HepG2 (cell line): ENCODE data around the gene MTHFD1L. TPM values are rescaled to one million over a fixed set of nuclear protein-coding genes. Genes with fewer than 3 reads are reported as not detected.

Experiments
- E2F5 ChIP-seq: sonication (generic); formaldehyde crosslinking; conservative IDR thresholded peaks from 2 replicates; pipeline ENCODE4 v1.4.0; 2020; ENCODE audit warnings: missing genetic modification reagents
- ELF3 ChIP-seq: IDR thresholded peaks from 2 replicates; pipeline ENCODE4 v1.6.1; 2016; ENCODE audit warnings: missing genetic modification reagents, missing compliant biosample characterization
- ERF ChIP-seq: IDR thresholded peaks from 2 replicates; pipeline ENCODE4 v1.6.1; 2018; ENCODE audit warnings: missing biosample characterization, missing genetic modification reagents
- HDAC1 ChIP-seq: sonication (generic); formaldehyde crosslinking; IDR thresholded peaks from 2 replicates; pipeline ENCODE4 v1.5.1; 2020; ENCODE audit warnings: mild to moderate bottlenecking, missing genetic modification reagents
- JUND ChIP-seq: sonication (generic); formaldehyde crosslinking; IDR thresholded peaks from 2 replicates; pipeline ENCODE4 v1.8.0; 2022; ENCODE audit warnings: mild to moderate bottlenecking, missing genetic modification reagents
- MED1 ChIP-seq: sonication (generic); formaldehyde crosslinking; IDR thresholded peaks from 2 replicates; pipeline ENCODE4 v1.4.0; 2020; ENCODE audit warnings: missing genetic modification reagents
- NFE2L1 ChIP-seq: sonication (generic); formaldehyde crosslinking; IDR thresholded peaks from 2 replicates; pipeline ENCODE4 v1.4.0; 2020; ENCODE audit warnings: missing genetic modification reagents, mild to moderate bottlenecking, borderline replicate concordance
- PRDM10 ChIP-seq: sonication (generic); formaldehyde crosslinking; IDR thresholded peaks from 2 replicates; pipeline ENCODE4 v1.4.0; 2020; ENCODE audit warnings: low read depth, missing genetic modification reagents
- PRPF4 ChIP-seq: fragments of 200-400 bp; formaldehyde crosslinking; IDR thresholded peaks from 2 replicates; pipeline ENCODE4 v1.6.1; 2016; ENCODE audit warnings: low read length, low read depth; ENCODE audit not compliant: poor library complexity, severe bottlenecking
- RBAK ChIP-seq: sonication (generic); formaldehyde crosslinking; IDR thresholded peaks from 2 replicates; pipeline ENCODE4 v1.5.1; 2020; ENCODE audit warnings: mild to moderate bottlenecking, missing genetic modification reagents
- RBM39 ChIP-seq: fragments of 200-400 bp; formaldehyde crosslinking; IDR thresholded peaks from one replicate; pipeline ENCODE4 v1.6.1; 2018; ENCODE audit warnings: antibody characterized with exemption, mild to moderate bottlenecking, low read depth, low read length; ENCODE audit not compliant: poor library complexity, severe bottlenecking
- SALL1 ChIP-seq: sonication (generic); formaldehyde crosslinking; IDR thresholded peaks from 2 replicates; pipeline ENCODE4 v1.8.0; 2022; ENCODE audit warnings: mild to moderate bottlenecking, missing genetic modification reagents
- SOX13 ChIP-seq, 3 experiments: fragments of 450-650 bp in 1 of 3; sonication (generic) in 1 of 3; formaldehyde crosslinking in 1 of 3; IDR thresholded peaks in 2 of 3; conservative IDR thresholded peaks in 1 of 3; 2 replicates each; pipeline versions ENCODE4 v1.5.0 to v1.6.1; 2016 to 2020; ENCODE audit warnings: antibody characterized with exemption in 1 of 3, mild to moderate bottlenecking in 1 of 3, missing compliant biosample characterization in 1 of 3, missing genetic modification reagents in 1 of 3, moderate library complexity in 1 of 3
- TP53 ChIP-seq: sonication (generic); formaldehyde crosslinking; conservative IDR thresholded peaks from 2 replicates; pipeline ENCODE4 v1.4.0; 2020; ENCODE audit warnings: missing genetic modification reagents
- ZIK1 ChIP-seq: sonication (generic); formaldehyde crosslinking; IDR thresholded peaks from 2 replicates; pipeline ENCODE4 v1.5.0; 2020; ENCODE audit warnings: mild to moderate bottlenecking, low read depth, missing genetic modification reagents, borderline replicate concordance
- ZMYM4 ChIP-seq: sonication (generic); formaldehyde crosslinking; IDR thresholded peaks from 2 replicates; pipeline ENCODE4 v1.8.1; 2023; ENCODE audit warnings: mild to moderate bottlenecking, missing genetic modification reagents
- ZNF207 ChIP-seq: fragments of 450-650 bp; IDR thresholded peaks from 2 replicates; pipeline ENCODE4 v1.6.1; 2016; ENCODE audit warnings: antibody characterized with exemption, borderline replicate concordance
- ZNF263 ChIP-seq: sonication (generic); formaldehyde crosslinking; IDR thresholded peaks from 2 replicates; pipeline ENCODE4 v1.4.0; 2020; ENCODE audit warnings: missing genetic modification reagents
- ZNF44 ChIP-seq: sonication (generic); formaldehyde crosslinking; IDR thresholded peaks from 2 replicates; pipeline ENCODE4 v1.5.1; 2020; ENCODE audit warnings: mild to moderate bottlenecking, missing genetic modification reagents
- ZNF446 ChIP-seq: sonication (generic); formaldehyde crosslinking; IDR thresholded peaks from 2 replicates; pipeline ENCODE4 v1.5.0; 2020; ENCODE audit warnings: mild to moderate bottlenecking, missing genetic modification reagents
- ZNF552 ChIP-seq: sonication (generic); formaldehyde crosslinking; IDR thresholded peaks from 2 replicates; pipeline ENCODE4 v1.9.0; 2022; ENCODE audit warnings: missing genetic modification reagents, mild to moderate bottlenecking, borderline replicate concordance
- ZNF616 ChIP-seq: sonication (generic); formaldehyde crosslinking; IDR thresholded peaks from 2 replicates; pipeline ENCODE4 v1.5.0; 2020; ENCODE audit warnings: low read depth, mild to moderate bottlenecking, missing genetic modification reagents
- ZNF704 ChIP-seq: sonication (generic); formaldehyde crosslinking; IDR thresholded peaks from 2 replicates; pipeline ENCODE4 v1.8.1; 2023; ENCODE audit warnings: mild to moderate bottlenecking, inconsistent platforms, moderate library complexity, missing genetic modification reagents, borderline replicate concordance
- ZZZ3 ChIP-seq: sonication (generic); formaldehyde crosslinking; IDR thresholded peaks from 2 replicates; pipeline ENCODE4 v1.4.0; 2020; ENCODE audit warnings: missing genetic modification reagents, mild to moderate bottlenecking, borderline replicate concordance
- polyA plus RNA-seq, 8 experiments: library from polyadenylated mRNA; depleted of rRNA in 3 of 8; stranded (reverse) in 7 of 8; unstranded in 1 of 8; fragments of >200 nt; fragmentation: Illumina TruSeq in 4 of 8; extraction: Trizol in 4 of 8; gene quantifications; 2 replicates each; pipeline versions ENCODE4 v1.2.1 to v1.2.3, GENCODE V29; 2011 to 2016; ENCODE audit warnings: low read depth in 4 of 8, missing spikeins in 1 of 8, mixed read lengths in 1 of 8; ENCODE audit not compliant: insufficient read depth in 1 of 8
- total RNA-seq, 5 experiments: library from RNA; depleted of rRNA; stranded (reverse); fragments of >200 nt; fragmentation: Illumina TruSeq; extraction: Trizol; gene quantifications; 2 replicates each; pipeline ENCODE4 v1.2.3, GENCODE V29; 2016; ENCODE audit warnings: low read depth in 1 of 5

Gene MTHFD1L
- total and polyA plus RNA-seq, 2 of the 13 experiments (the other 11 are each of a cell fraction or from before 2014, with no cell fraction given), result 24.0 to 39.6 TPM

- TF ChIP-seq RBM39 (no peak), MED1 (CRISPR knock-in tag) (peak; percentile 60), HDAC1 (CRISPR knock-in tag) (no peak), ZNF263 (CRISPR knock-in tag) (peak; percentile 42; the same call in 1 of the 2 replicates), PRPF4 (no peak), E2F5 (no peak), NFE2L1 (CRISPR knock-in tag) (no peak), ZNF704 (no peak), ERF (CRISPR knock-in tag) (no peak), PRDM10 (CRISPR knock-in tag) (no peak), ZNF446 (CRISPR knock-in tag) (no peak), ZZZ3 (CRISPR knock-in tag) (no peak), ZNF552 (CRISPR knock-in tag) (no peak), ELF3 (CRISPR knock-in tag) (no peak), ZNF44 (CRISPR knock-in tag) (no peak), ZMYM4 (peak; percentile 47; the same call in 1 of the 2 replicates), RBAK (no peak), ZNF207 (no peak), ZNF616 (CRISPR knock-in tag) (no peak), SOX13 (IDR thresholded peaks at IDR 0.05) (no peak), SOX13 (CRISPR knock-in tag; conservative IDR thresholded peaks at IDR 0.05 in 1 of 2, IDR thresholded peaks at IDR 0.05 in 1 of 2) (peak in 1 of 2 experiments; percentile 62; a peak in 2 of 4 replicates), TP53 (CRISPR knock-in tag) (no peak), SALL1 (peak; percentile 79), ZIK1 (CRISPR knock-in tag) (no peak), JUND (no peak)
These were observed 147.1 kb downstream of the MTHFD1L start (continued) for GRCh38 chr6:151012321-151013294.
